ENCODE data around the gene RSU1.

The RSU1 gene

GRCh38 chr10:16750461-16750860 is 66.8 kb downstream of the RSU1 start:
- Histone ChIP-seq H3K36me3 (ENCODE audit: control insufficient read depth, insufficient read depth, low read length) (no peaks in the 10 kb centered on the region), H3K9ac (ENCODE audit: low read length) (no peak overlapping the region), H3K4me3 (ENCODE audit: low read length) (no peak overlapping the region), H3K27me3 (ENCODE audit: control insufficient read depth, insufficient read depth, low read length) (no peaks in the 10 kb centered on the region), H3K4me1 (ENCODE audit: control insufficient read depth, insufficient read depth, low read length) (no peaks in the 10 kb centered on the region), H3K9me3 (ENCODE audit: control insufficient read depth, low read length) (no peaks in the 10 kb centered on the region)

- Histone ChIP-seq H3K9me3 (ENCODE audit: control insufficient read depth, low read length) (no peaks in the 10 kb centered on the region), H3K9ac (ENCODE audit: low read length) (no peak overlapping the region), H3K4me1 (ENCODE audit: control insufficient read depth, insufficient read depth, low read length) (no peaks in the 10 kb centered on the region), H3K4me3 (ENCODE audit: low read length) (no peak overlapping the region), H3K36me3 (ENCODE audit: control insufficient read depth, insufficient read depth, low read length) (no peaks in the 10 kb centered on the region), H3K27me3 (ENCODE audit: control insufficient read depth, insufficient read depth, low read length) (no peaks in the 10 kb centered on the region)
Observed at GRCh38 chr10:16748749-16749148, 68.5 kb downstream of the RSU1 start.

GRCh38 chr10:16746856-16747255 is 70.4 kb downstream of the RSU1 start:
- Histone ChIP-seq H3K9me3 (ENCODE audit: control insufficient read depth, low read length) (no peaks in the 10 kb centered on the region), H3K9ac (ENCODE audit: low read length) (no peak overlapping the region), H3K4me3 (ENCODE audit: low read length) (no peak overlapping the region), H3K4me1 (ENCODE audit: control insufficient read depth, insufficient read depth, low read length) (no peaks in the 10 kb centered on the region), H3K36me3 (ENCODE audit: control insufficient read depth, insufficient read depth, low read length) (no peaks in the 10 kb centered on the region), H3K27me3 (ENCODE audit: control insufficient read depth, insufficient read depth, low read length) (no peaks in the 10 kb centered on the region)

DNA sequence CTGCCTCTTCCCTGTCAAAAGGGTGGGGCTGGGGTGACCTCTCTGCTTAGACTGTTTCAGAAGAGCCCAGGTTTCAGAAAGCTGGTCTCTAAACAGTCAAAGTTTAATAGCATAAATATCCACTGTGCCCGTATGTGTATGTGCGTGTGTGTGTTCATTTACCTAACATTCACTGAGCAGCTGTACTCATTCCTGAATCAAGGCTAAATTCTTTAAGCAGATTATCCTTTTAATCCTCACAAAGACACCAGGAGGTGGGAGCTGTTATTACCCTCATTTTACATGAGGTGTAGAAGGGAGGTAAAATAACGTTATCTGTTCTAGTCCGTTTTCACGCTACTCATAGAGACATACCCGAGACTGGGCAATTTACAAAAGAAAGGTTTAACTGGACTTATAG is 72.2 kb downstream of the RSU1 start:
- H3K9ac ChIP-seq (ENCODE audit: low read length): no peak overlapping the region
- H3K4me3 ChIP-seq (ENCODE audit: low read length): no peak overlapping the region
- H3K9me3 ChIP-seq (ENCODE audit: control insufficient read depth, low read length): no peaks in the 10 kb centered on the region
- no peaks in the 10 kb centered on the region for H3K36me3 ChIP-seq (ENCODE audit: control insufficient read depth, insufficient read depth, low read length)
- no peaks in the 10 kb centered on the region for H3K4me1 ChIP-seq (ENCODE audit: control insufficient read depth, insufficient read depth, low read length)
- no peaks in the 10 kb centered on the region for H3K27me3 ChIP-seq (ENCODE audit: control insufficient read depth, insufficient read depth, low read length)

DNA sequence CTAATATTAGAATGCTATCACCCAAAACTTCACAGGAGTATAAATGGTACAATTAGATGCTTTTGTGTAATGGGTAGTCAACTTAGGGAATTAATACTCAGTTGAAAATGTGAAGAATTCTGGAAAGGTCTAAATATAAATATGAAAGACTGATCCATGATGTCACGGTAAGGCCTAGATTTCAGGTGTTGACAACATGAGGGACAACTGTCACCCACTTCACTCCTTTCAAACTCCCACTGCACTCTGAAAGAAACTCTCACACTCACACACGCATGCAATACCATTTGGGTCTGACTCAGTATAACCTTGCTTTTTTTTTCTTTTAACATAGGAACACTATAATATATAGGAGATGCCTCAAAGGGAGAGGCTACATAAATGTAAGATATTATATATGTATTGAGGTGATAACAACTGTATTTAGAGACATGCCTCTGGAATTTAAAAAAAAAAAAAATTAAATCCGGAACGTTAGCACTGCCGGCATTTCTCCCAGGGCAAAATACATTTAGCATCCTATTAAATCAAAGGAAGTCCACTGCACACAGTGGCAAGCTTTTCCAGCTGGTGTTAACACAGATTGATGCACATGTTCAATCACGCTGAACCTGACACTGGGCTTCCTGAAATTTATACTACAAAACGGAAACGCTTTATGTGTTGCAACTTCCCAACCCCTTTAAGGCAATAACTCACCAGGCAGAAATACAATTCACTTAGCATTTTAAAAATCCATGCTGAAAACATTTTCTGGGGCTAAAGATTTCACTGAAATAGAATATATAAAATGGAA is 74.9 kb downstream of the RSU1 start:
- no peak overlapping the region for H3K9ac ChIP-seq (ENCODE audit: low read length)
- H3K4me3 ChIP-seq (ENCODE audit: low read length): no peak overlapping the region
- H3K9me3 ChIP-seq (ENCODE audit: control insufficient read depth, low read length): no peaks in the 10 kb centered on the region
- no peaks in the 10 kb centered on the region for H3K4me1 ChIP-seq (ENCODE audit: control insufficient read depth, insufficient read depth, low read length)
- H3K27me3 ChIP-seq (ENCODE audit: control insufficient read depth, insufficient read depth, low read length): no peaks in the 10 kb centered on the region
- H3K36me3 ChIP-seq (ENCODE audit: control insufficient read depth, insufficient read depth, low read length): no peaks in the 10 kb centered on the region

DNA sequence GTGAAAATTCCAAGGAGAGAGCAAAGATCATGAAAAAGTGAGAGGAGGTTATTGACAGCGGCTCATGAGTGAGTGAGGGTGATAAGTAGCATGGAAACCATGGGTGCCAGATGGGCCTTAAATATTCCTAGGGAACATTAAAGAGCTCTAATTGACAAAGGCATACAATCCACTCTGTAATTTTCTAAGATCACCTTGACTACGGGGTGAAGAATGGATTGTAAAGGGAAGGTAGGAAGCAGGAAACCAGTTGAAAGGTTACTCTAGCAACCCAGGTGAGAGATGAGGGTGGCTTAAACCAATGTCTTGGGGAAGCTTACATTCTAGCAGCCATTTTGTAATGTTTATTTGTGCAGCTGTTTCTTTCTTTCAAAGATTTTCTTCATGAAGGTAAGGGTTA is 75.7 kb downstream of the RSU1 start:
- Histone ChIP-seq H3K4me3 (ENCODE audit: low read length) (no peak overlapping the region), H3K9ac (ENCODE audit: low read length) (no peak overlapping the region), H3K27me3 (ENCODE audit: control insufficient read depth, insufficient read depth, low read length) (no peaks in the 10 kb centered on the region), H3K36me3 (ENCODE audit: control insufficient read depth, insufficient read depth, low read length) (no peaks in the 10 kb centered on the region), H3K9me3 (ENCODE audit: control insufficient read depth, low read length) (no peaks in the 10 kb centered on the region), H3K4me1 (ENCODE audit: control insufficient read depth, insufficient read depth, low read length) (no peaks in the 10 kb centered on the region)

- Histone ChIP-seq H3K9me3 (ENCODE audit: control insufficient read depth, low read length) (no peaks in the 10 kb centered on the region), H3K4me3 (ENCODE audit: low read length) (no peak overlapping the region), H3K36me3 (ENCODE audit: control insufficient read depth, insufficient read depth, low read length) (no peaks in the 10 kb centered on the region), H3K9ac (ENCODE audit: low read length) (no peak overlapping the region), H3K27me3 (ENCODE audit: control insufficient read depth, insufficient read depth, low read length) (no peaks in the 10 kb centered on the region), H3K4me1 (ENCODE audit: control insufficient read depth, insufficient read depth, low read length) (no peaks in the 10 kb centered on the region)
Observed at GRCh38 chr10:16737420-16737819, 79.8 kb downstream of the RSU1 start.

DNA sequence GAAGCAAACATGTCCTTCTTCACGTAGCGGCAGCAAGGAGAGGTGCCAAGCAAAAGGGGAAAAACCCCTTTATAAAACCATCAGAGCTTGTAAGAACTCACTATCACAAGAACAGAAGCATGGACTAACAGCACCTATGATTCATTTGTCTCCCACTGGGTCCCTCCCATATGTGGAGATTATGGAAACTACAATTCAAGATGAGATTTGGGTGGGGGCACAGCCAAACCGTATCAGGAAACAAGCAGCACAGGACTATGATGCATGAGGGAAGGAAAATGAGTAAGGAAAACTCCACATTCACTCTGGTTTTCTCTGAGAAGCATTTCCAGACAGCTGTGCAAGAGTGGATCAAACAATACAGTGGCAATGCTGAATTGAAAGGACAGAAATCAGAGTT is 81.6 kb downstream of the RSU1 start:
- Histone ChIP-seq H3K27me3 (ENCODE audit: control insufficient read depth, insufficient read depth, low read length) (no peaks in the 10 kb centered on the region), H3K4me3 (ENCODE audit: low read length) (no peak overlapping the region), H3K9me3 (ENCODE audit: control insufficient read depth, low read length) (no peaks in the 10 kb centered on the region), H3K4me1 (ENCODE audit: control insufficient read depth, insufficient read depth, low read length) (no peaks in the 10 kb centered on the region), H3K36me3 (ENCODE audit: control insufficient read depth, insufficient read depth, low read length) (no peaks in the 10 kb centered on the region), H3K9ac (ENCODE audit: low read length) (no peak overlapping the region)

DNA sequence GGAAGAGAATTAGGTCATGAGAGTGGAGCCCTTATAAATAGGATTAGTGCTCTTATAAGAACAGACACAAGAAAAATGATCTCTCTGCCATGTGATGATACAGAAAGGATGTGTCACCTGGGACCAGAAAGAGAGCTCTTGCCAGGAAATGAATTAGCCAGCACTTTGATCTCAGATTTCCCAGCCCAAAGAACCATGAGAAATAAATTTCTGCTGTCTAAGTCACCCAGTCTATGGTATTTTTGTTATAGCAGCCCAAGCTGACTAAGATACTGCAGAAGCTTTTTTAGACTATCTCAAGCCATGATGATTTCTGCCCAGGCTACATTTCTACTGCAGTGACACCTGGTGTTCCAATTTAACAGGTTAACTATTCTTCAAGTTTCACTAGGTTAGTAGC is 84.8 kb downstream of the RSU1 start:
- H3K4me1 ChIP-seq (ENCODE audit: control insufficient read depth, insufficient read depth, low read length): no peaks in the 10 kb centered on the region
- H3K9ac ChIP-seq (ENCODE audit: low read length): no peak overlapping the region
- no peaks in the 10 kb centered on the region for H3K36me3 ChIP-seq (ENCODE audit: control insufficient read depth, insufficient read depth, low read length)
- no peaks in the 10 kb centered on the region for H3K27me3 ChIP-seq (ENCODE audit: control insufficient read depth, insufficient read depth, low read length)
- H3K4me3 ChIP-seq (ENCODE audit: low read length): no peak overlapping the region
- H3K9me3 ChIP-seq (ENCODE audit: control insufficient read depth, low read length): no peaks in the 10 kb centered on the region

GRCh38 chr10:16728266-16728665 is 89.0 kb downstream of the RSU1 start:
- Histone ChIP-seq H3K27me3 (ENCODE audit: control insufficient read depth, insufficient read depth, low read length) (no peaks in the 10 kb centered on the region), H3K9ac (ENCODE audit: low read length) (no peak overlapping the region), H3K4me1 (ENCODE audit: control insufficient read depth, insufficient read depth, low read length) (no peaks in the 10 kb centered on the region), H3K9me3 (ENCODE audit: control insufficient read depth, low read length) (no peaks in the 10 kb centered on the region), H3K4me3 (ENCODE audit: low read length) (no peak overlapping the region), H3K36me3 (ENCODE audit: control insufficient read depth, insufficient read depth, low read length) (no peaks in the 10 kb centered on the region)

DNA sequence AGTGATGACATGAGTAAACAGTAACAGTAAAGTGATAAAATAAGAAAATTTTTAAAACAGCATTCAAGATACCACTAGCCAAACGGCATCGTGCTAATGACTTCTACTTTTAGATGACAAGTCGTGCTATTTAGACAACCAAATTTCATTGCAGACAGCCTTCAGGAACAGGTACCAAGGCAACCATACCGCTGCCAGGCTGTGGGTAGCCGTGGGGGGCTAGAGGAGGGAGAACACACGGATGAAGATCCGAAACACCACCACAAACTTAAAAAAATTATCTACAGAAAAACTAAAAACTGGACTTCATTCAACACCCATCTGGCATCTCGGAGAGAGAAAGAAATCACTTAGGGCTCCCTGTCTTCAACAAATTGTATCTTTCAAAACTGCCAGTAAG is 89.6 kb downstream of the RSU1 start:
- Histone ChIP-seq H3K27me3 (ENCODE audit: control insufficient read depth, insufficient read depth, low read length) (no peaks in the 10 kb centered on the region), H3K36me3 (ENCODE audit: control insufficient read depth, insufficient read depth, low read length) (no peaks in the 10 kb centered on the region), H3K4me3 (ENCODE audit: low read length) (no peak overlapping the region), H3K9ac (ENCODE audit: low read length) (no peak overlapping the region), H3K9me3 (ENCODE audit: control insufficient read depth, low read length) (no peaks in the 10 kb centered on the region), H3K4me1 (ENCODE audit: control insufficient read depth, insufficient read depth, low read length) (no peaks in the 10 kb centered on the region)

DNA sequence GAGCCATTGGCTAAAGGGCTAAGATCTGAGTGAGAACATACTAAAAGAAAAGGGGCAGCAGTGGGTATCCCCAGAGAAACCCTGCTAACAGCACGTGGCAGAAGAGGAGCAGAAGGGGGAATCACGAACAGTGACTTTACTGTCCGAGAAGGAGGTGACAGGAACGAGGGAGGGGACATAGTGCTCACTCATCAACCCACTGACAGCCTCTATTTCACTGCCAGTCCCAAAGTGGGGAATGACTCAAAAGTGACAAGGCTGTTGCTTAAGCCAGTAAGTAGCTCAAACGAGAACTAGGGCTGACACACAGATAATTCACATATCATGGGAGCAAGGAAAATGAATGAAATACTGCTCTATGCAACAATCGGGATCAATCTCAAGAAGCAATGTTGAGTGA is 92.7 kb downstream of the RSU1 start:
- Histone ChIP-seq H3K36me3 (ENCODE audit: control insufficient read depth, insufficient read depth, low read length) (no peaks in the 10 kb centered on the region), H3K27me3 (ENCODE audit: control insufficient read depth, insufficient read depth, low read length) (no peaks in the 10 kb centered on the region), H3K4me3 (ENCODE audit: low read length) (no peak overlapping the region), H3K9me3 (ENCODE audit: control insufficient read depth, low read length) (no peaks in the 10 kb centered on the region), H3K4me1 (ENCODE audit: control insufficient read depth, insufficient read depth, low read length) (no peaks in the 10 kb centered on the region), H3K9ac (ENCODE audit: low read length) (no peak overlapping the region)

DNA sequence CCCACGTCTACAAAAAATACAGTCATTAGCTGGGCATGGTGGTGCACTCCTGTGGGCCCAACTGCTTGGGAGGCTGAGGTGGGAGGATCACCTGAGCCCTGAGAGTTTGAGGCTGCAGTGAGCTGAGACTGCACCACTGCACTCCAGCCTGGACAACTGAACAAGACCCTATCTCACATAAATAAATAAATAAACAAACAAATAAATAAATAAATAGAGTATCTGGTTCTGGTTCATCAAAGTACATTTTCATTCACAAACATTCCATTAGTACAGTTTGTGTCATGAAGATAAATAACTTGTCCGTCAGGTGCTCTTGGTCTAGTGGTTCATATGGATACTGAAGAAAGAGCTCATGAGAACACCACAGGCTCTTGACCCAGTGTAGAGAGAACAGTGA is 96.4 kb downstream of the RSU1 start:
- Histone ChIP-seq H3K4me3 (ENCODE audit: low read length) (no peak overlapping the region), H3K4me1 (ENCODE audit: control insufficient read depth, insufficient read depth, low read length) (no peaks in the 10 kb centered on the region), H3K27me3 (ENCODE audit: control insufficient read depth, insufficient read depth, low read length) (no peaks in the 10 kb centered on the region), H3K9ac (ENCODE audit: low read length) (no peak overlapping the region), H3K36me3 (ENCODE audit: control insufficient read depth, insufficient read depth, low read length) (no peaks in the 10 kb centered on the region), H3K9me3 (ENCODE audit: control insufficient read depth, low read length) (no peaks in the 10 kb centered on the region)
